IPS-NIHi7 (cell line): ENCODE results near the gene TEX264.
"Not testable (repeated sequence)": the region's sequence is repeated elsewhere in the genome, so short reads cannot be mapped to it uniquely, and the experiment has no call there.

Experiments
- DNase-seq: peaks from one replicate; pipeline ENCODE4 v3.0.0; 2012; ENCODE audit warnings: mixed read lengths; ENCODE audit errors: extremely low spot score

The TEX264 gene

GRCh38 chr3:51716805-51717204, 45.8 kb downstream of the TEX264 start:
- no peak for DNase-seq

GRCh38 chr3:51717446-51717845, 46.4 kb downstream of the TEX264 start:
- DNase-seq: no peak

- DNase-seq: no peak
Observed at GRCh38 chr3:51717947-51718346, 46.9 kb downstream of the TEX264 start.

- DNase-seq: peak; percentile 92
Observed at GRCh38 chr3:51718547-51719409, 47.7 kb downstream of the TEX264 start.

GRCh38 chr3:51719410-51720025, 48.5 kb downstream of the TEX264 start:
- DNase-seq: peak; percentile 16

DNA sequence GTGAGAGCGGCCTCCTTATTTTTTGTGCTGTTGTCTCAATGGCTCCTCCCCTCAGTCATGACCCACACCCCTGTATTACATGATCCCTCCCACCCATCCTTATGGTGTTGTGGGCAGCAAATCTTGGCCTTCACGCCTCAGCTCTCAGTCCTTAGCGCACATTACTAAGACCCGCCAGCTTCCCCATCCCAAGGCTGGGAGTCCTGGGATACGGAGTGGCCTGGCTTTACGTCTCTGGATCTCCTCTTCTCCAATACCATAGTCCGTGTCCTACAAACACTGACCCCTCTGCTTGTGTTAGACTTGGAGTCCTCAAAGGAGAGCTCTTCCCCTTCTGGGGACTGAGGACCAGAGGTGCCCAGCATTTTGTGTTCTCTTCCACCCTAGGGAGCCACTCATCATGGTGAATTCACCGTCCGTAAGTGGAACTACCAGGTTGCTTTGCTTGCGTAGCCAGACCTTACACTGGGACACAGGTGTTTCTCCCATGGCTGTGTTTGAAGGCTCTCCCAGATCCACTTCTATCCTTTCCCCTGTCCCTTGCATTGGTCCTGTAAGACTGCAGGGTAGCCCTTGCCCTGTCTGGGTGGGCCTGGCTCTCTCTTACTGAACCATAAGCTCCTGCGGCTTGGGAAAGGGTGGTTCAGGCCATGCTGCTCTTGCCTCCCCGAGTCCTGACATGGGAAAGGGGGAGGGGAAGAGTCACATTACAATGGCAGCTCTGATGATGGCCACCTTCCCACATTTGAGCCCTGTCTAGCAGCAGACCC, 49.4 kb downstream of the TEX264 start:
- peak; percentile 5 for DNase-seq

GRCh38 chr3:51721062-51721745, 50.2 kb downstream of the TEX264 start:
- peak; percentile 4 for DNase-seq

DNA sequence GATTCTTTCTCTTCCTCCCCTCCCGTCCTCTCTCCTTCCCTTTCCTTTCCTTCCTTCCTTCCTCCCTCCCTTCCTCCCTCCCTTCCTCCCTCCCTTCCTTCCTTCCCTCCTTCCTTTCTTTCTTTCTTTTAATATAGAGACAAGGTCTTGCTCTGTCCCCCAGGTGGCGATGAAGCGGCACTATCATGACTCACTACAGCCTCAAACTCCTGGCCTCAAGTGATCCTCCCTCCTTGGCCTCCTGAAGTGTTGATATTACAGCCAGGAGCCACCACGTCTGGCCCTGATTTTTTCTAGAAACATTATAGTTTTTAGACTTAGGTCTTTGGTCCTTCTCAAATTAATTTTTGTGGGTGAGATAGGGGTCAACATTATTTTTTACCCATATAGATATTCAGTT, 51.3 kb downstream of the TEX264 start:
- no peak for DNase-seq

DNA sequence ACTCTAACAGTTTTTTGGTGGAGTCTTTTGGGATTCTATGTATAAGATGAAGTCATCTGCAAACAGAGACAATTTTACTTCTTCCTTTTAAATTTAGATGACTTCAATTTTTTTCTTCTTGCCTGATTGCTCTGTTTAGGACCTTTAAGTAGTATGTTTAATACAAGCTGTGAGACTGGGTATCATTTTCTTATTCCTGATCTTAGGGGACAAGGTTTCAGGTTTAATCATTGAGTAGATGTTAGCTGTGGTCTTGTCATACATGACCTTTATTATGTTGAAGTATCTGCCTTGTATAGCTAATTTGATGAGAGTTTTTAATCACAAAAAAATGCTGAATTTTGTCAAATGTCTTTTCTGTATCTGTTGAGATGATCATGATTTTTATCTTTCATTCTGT, 56.4 kb downstream of the TEX264 start:
- no peak for DNase-seq

DNA sequence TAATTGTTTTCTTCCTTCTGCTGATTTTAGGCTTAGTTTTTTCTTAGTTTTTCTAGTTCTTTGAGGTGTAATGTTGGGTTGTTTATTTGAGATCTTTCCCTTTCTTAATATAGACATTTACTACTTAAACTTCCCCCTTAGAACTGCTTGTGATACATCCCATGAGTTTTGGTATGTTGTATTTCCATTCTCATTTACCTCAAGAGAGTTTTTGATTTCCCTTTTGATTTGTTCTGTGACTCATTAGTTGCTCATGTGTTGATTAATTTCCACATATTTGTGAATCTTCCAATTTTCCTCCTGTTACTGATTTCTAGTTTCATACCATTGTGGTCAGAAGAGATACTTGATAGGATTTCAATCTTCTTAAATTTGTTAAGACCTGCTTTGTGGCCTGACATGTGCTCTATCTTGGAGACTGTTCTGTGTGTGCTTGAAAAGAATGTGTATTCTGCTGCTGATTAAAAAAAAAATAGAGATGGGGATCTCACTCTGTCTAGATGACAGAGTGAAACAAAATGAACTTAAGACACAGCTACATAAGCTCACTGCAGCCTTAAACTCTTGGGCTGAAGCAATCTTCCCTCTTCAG, 58.1 kb downstream of the TEX264 start:
- DNase-seq: no peak

GRCh38 chr3:51733859-51734571, 63.0 kb downstream of the TEX264 start:
- no peak for DNase-seq

- DNase-seq: no peak
Observed at GRCh38 chr3:51734572-51734907, 63.5 kb downstream of the TEX264 start.

DNA sequence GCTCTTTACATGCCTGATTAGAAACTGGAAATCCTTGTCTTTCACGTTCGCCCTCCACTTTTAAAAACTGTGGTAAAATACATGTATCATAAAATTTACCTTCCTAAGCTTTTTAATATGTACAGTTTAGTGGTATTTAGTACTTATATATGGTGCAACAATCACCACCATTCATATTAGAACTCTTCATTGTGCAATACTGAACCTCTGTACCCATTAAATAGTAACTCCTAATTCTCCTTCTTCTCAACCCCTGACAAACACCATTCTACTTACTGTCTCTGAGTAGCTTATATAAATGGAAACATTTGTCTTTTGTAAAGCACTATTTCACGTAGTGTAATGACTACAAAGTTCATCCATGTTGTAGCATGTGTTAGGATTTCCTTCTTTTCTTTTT, 64.0 kb downstream of the TEX264 start:
- no peak for DNase-seq

DNA sequence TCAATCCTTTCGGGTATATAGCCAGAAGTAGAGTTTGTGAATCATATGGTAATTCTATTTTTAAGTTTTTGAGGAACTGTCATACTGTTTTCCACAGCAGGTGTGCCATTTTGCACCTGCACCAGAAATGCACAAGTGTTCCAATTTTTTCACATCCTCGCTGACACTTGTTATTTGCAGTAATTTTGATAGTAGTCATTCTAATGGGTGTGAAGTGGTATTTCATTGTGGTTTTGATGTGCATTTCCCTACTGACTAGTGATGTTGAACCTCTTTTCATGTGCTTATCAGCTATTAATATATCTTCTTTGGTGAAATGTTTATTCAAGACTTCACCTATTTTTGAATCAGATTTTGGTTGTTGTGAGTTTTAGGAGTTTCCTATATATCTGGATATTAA, 64.9 kb downstream of the TEX264 start:
- no peak for DNase-seq

DNA sequence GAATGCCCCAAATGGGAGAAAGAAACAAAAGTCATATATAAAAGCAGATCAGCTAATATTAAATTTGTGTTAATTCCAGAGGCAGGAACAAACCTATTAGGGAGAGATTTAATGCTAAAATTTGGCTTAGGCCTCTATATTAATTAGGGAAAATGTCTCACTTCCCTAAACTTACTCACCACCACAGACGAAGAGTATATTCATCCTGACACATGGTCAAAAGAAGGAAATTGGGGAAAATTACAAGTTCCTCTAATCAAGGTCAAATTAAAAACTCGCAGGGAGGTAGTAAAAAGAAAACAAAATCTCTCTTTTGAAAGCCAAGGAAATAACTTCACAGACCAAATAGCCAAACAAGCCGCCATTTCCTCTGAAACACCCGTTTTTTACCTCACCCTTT, 68.1 kb downstream of the TEX264 start:
- DNase-seq: no peak

GRCh38 chr3:51742320-51742719, 71.3 kb downstream of the TEX264 start:
- not testable (repeated sequence) for DNase-seq

- not testable (repeated sequence) for DNase-seq
Observed at GRCh38 chr3:51742978-51743377, 71.9 kb downstream of the TEX264 start.

DNA sequence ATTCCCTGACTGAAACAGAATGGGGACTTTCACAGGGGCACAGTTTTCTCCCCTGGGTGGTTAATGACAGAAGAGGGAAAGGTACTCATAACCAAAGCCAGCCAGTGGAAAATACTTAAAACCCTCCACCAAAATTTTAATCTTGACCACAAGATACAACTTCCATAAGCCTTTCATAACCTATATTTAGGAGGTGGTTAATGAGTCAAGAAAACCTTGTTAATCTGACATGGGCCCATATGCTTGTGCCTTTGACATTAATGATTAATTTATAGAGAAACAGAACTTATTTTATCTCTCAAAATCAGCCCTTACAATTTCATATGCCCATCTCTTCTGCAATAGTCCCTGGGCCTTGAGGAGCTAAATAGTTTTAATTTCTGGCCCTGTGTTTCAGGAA, 76.8 kb downstream of the TEX264 start:
- no peak for DNase-seq

DNA sequence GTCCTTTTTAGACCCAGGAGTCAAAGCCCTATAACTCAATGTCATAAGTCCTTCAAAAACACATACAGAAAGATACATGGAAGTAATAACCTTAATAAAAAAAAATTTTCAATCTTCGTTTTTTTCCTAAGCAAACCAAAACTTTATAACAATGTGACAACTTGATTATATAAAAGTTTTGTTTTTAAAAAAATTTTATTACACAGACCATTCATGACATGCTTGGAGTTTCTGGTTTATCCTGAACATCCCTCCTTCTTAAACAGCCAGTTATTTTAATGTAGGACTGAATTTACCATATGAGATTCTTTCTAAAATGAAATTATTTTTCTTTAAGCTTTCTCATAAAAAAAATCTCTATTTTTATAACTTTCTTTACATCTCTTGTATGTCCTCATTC, 77.3 kb downstream of the TEX264 start:
- no peak for DNase-seq

- DNase-seq: no peak
Observed at GRCh38 chr3:51750878-51751277, 79.8 kb downstream of the TEX264 start.

DNA sequence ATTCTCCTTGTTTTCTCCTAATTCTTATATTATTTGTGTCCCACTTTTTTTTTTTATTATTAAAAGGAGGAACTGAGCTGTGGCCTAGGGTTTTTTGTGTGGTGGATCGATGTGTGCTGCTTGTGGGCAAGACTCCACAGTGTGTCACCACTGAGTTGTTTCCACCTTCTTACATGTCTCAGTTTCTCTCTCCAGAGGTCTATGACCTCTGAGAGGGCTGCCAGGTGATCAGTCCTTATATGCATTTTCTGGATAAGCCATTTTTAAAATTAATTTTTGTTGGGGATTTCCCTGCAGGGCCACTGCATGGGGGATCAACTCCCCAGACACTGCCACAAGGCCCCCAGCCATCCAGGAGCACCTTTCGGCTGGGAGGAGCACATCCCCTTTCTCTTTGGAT, 80.2 kb downstream of the TEX264 start:
- DNase-seq: no peak
